Stimulated activated CD4-positive, alpha-beta T cell treated with anti-CD3 and anti-CD28 coated beads, Interleukin-15, amount 100 ng/mL, for 1 hour (primary cell): ENCODE data around the gene STPG3.

Source experiments
- DNase-seq, 2 donors: peaks; one replicate each; pipeline ENCODE4 v3.0.0-alpha.2; 2020; ENCODE audit warnings: low read depth in 1 of 2, low spot score in 1 of 2

STPG3 gene

GRCh38 chr9:137251194-137251461, at the start of gene STPG3:
TSS of gene STPG3 (plus strand) at chr9:137251286. CDS start at chr9:137251287, 1 bp downstream.
- DNase-seq, result no peak

GRCh38 chr9:137202966-137203365, 48.1 kb upstream of the STPG3 start:
- no peak for DNase-seq

- no peak for DNase-seq
Observed at GRCh38 chr9:137204731-137205125, 46.4 kb upstream of the STPG3 start.

- DNase-seq, result peak; percentile 82 to 91
Observed at GRCh38 chr9:137205126-137206069, 45.7 kb upstream of the STPG3 start, which contains the start of the genes NDOR1 and TMEM203. TSS of gene NDOR1 (plus strand) at chr9:137205700. CDS start at chr9:137205778, 78 bp downstream. TSS of gene TMEM203 (minus strand) at chr9:137205648. CDS start at chr9:137205414, 234 bp downstream.

- no peak for DNase-seq
Observed at GRCh38 chr9:137206602-137207001, 44.5 kb upstream of the STPG3 start.

- DNase-seq, result no peak
Observed at GRCh38 chr9:137211532-137211931, 39.6 kb upstream of the STPG3 start.

- no peak for DNase-seq
Observed at GRCh38 chr9:137212520-137212919, 38.6 kb upstream of the STPG3 start.

- no peak for DNase-seq
Observed at GRCh38 chr9:137213160-137214060, 37.7 kb upstream of the STPG3 start.

- no peak for DNase-seq
Observed at GRCh38 chr9:137214620-137215019, 36.5 kb upstream of the STPG3 start.

GRCh38 chr9:137215196-137215986, 35.7 kb upstream of the STPG3 start:
- DNase-seq, result no peak

- no peak for DNase-seq
Observed at GRCh38 chr9:137216188-137216965, 34.7 kb upstream of the STPG3 start.

GRCh38 chr9:137217276-137218211, 33.5 kb upstream of the STPG3 start:
- DNase-seq, result no peak

- DNase-seq, result no peak
Observed at GRCh38 chr9:137218212-137218753, 32.8 kb upstream of the STPG3 start.

GRCh38 chr9:137218754-137219271, 32.3 kb upstream of the STPG3 start:
- DNase-seq, result no peak

GRCh38 chr9:137219757-137220316, 31.2 kb upstream of the STPG3 start:
- no peak for DNase-seq

GRCh38 chr9:137220317-137221094, 30.6 kb upstream of the STPG3 start:
- DNase-seq, result no peak

GRCh38 chr9:137221095-137221505, 30.0 kb upstream of the STPG3 start:
- no peak for DNase-seq
